ENCODE results near the gene SRPK3. TPM values are rescaled to one million over a fixed set of nuclear protein-coding genes. Genes with fewer than 3 reads are reported as not detected.

Gene SRPK3
- polyA plus RNA-seq, 1 donor (not counting 4 experiments of a cell fraction or from before 2014, with no cell fraction given): 0.10 TPM

DNA sequence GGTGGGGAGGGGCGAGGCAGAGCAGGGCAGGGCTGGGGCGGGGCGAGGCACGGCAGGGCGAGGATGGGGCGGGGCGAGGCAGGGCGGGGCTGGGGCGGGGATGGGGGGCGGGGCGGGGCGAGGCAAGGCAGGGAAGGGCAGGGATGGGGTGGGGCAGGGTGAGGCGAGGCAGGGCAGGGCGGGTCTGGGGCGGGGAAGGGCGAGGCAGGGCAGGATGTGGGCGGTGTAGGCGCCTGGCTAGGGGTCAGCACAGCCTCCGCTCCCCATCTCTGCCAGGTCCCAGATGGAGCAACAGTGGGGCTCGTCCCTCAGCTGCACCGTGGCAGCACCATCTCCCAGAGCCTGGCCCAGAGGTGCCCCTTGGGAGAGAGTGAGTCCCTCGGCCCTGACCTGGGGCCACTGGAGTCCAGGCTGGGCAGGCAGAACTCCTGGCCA lies 4.2 kb upstream of the SRPK3 start:
- Histone ChIP-seq H3K36me3 (ENCODE audit: control insufficient read depth in 2 of 2, extremely low read depth in 1 of 2, insufficient read depth in 2 of 2, low read length in 2 of 2) (peaks cover 0 to 4% of the 10 kb centered on the region in 2 experiments), H3K4me3 (ENCODE audit: control insufficient read depth in 2 of 3, extremely low read depth in 1 of 3, insufficient read depth in 2 of 3, low read depth in 1 of 3, low read length in 3 of 3) (no peak overlapping the region), H3K27ac (ENCODE audit: control insufficient read depth, insufficient read depth, low read length) (no peak overlapping the region), H3K4me2 (ENCODE audit: control insufficient read depth, extremely low read depth, insufficient read depth, low read depth, low read length) (no peak overlapping the region), H3K9me1 (ENCODE audit: control insufficient read depth, extremely low read depth, insufficient read depth, low read length) (no peaks in the 10 kb centered on the region), H3K79me2 (ENCODE audit: control insufficient read depth, insufficient read depth, low read length) (no peaks in the 10 kb centered on the region), H3K27me3 (ENCODE audit: control insufficient read depth, extremely low read depth, insufficient read depth, low read length) (no peaks in the 10 kb centered on the region), H3K9me3 (ENCODE audit: control insufficient read depth, low read depth, low read length) (no peaks in the 10 kb centered on the region), H3K4me1 (ENCODE audit: control insufficient read depth, extremely low read depth, insufficient read depth, low read length) (peaks cover 7% of the 10 kb centered on the region), H3K9ac (ENCODE audit: control insufficient read depth, extremely low read depth, insufficient read depth, low read length) (no peak overlapping the region), H4K20me1 (ENCODE audit: control insufficient read depth, extremely low read depth, insufficient read depth, low read length) (no peaks in the 10 kb centered on the region), H2AFZ (ENCODE audit: control insufficient read depth, low read length) (no peak overlapping the region)
- no peak for TF ChIP-seq EZH2 (IDR thresholded peaks at IDR 0.05; ENCODE audit: low read length)
- TF ChIP-seq, protein P1, sequence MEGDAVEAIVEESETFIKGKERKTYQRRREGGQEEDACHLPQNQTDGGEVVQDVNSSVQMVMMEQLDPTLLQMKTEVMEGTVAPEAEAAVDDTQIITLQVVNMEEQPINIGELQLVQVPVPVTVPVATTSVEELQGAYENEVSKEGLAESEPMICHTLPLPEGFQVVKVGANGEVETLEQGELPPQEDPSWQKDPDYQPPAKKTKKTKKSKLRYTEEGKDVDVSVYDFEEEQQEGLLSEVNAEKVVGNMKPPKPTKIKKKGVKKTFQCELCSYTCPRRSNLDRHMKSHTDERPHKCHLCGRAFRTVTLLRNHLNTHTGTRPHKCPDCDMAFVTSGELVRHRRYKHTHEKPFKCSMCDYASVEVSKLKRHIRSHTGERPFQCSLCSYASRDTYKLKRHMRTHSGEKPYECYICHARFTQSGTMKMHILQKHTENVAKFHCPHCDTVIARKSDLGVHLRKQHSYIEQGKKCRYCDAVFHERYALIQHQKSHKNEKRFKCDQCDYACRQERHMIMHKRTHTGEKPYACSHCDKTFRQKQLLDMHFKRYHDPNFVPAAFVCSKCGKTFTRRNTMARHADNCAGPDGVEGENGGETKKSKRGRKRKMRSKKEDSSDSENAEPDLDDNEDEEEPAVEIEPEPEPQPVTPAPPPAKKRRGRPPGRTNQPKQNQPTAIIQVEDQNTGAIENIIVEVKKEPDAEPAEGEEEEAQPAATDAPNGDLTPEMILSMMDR (optimal IDR thresholded peaks at IDR 0.05 in 1 of 3, IDR thresholded peaks at IDR 0.05 in 1 of 3, conservative IDR thresholded peaks at IDR 0.05 in 1 of 3; ENCODE audit: extremely low read depth in 1 of 3, insufficient read depth in 2 of 3, low read length in 3 of 3): no peak
- no peak for DNase-seq (ENCODE audit: low read depth, low spot score)
- dilution Hi-C loops (cut with MboI; ENCODE audit: extremely low pct_ligation_motif_present, low sequenced_read_pairs): no loop called here
- no peak for FAIRE-seq

DNA sequence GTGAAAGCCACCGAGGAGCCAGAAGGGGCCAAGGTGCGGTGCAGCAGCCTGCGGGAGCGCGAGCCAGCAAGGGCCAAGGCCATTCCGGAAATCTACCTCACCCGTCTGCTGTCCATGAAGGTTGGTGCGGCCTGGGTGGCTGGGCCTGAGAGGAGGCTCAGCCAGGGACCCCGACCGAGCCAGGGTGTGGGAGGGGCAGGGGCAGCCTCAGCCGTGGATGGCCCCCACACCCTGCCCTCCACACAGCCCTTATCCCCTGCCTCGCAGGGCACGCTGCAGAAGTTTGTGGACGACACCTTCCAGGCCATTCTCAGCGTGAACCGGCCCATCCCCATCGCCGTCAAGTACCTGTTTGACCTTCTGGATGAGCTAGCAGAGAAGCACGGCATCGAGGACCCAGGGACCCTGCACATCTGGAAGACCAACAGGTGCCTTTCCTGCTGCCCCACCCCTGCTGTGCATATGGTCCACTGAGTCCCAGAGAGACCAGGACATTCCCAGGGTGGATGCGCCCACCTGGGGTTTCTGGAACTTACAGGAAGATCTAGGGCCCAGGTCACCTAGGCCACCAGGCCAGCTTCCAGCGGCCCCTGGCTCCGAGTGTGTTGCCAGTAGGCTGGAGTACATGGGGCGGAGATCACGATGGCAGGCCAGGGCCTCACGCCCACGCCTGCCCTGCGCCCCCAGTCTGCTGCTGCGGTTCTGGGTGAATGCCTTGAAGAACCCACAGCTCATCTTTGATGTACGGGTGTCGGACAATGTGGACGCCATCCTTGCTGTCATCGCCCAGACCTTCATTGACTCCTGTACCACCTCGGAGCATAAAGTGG lies 3.4 kb upstream of the SRPK3 start:
- H3K9ac ChIP-seq (ENCODE audit: control insufficient read depth, extremely low read depth, insufficient read depth, low read length): no peak overlapping the region
- no peak for FAIRE-seq
- H3K4me2 ChIP-seq (ENCODE audit: control insufficient read depth, extremely low read depth, insufficient read depth, low read depth, low read length): no peak overlapping the region
- TF ChIP-seq EZH2 (IDR thresholded peaks at IDR 0.05; ENCODE audit: low read length): no peak
- TF ChIP-seq, protein P1 (optimal IDR thresholded peaks at IDR 0.05 in 1 of 3, IDR thresholded peaks at IDR 0.05 in 1 of 3, conservative IDR thresholded peaks at IDR 0.05 in 1 of 3; ENCODE audit: extremely low read depth in 1 of 3, insufficient read depth in 2 of 3, low read length in 3 of 3): no peak
- no peaks in the 10 kb centered on the region for H3K9me1 ChIP-seq (ENCODE audit: control insufficient read depth, extremely low read depth, insufficient read depth, low read length)
- no peak overlapping the region for H3K4me3 ChIP-seq (ENCODE audit: control insufficient read depth in 2 of 3, extremely low read depth in 1 of 3, insufficient read depth in 2 of 3, low read depth in 1 of 3, low read length in 3 of 3)
- H3K27ac ChIP-seq (ENCODE audit: control insufficient read depth, insufficient read depth, low read length): no peak overlapping the region
- dilution Hi-C loops (cut with MboI; ENCODE audit: extremely low pct_ligation_motif_present, low sequenced_read_pairs): no loop called here
- no peaks in the 10 kb centered on the region for H3K27me3 ChIP-seq (ENCODE audit: control insufficient read depth, extremely low read depth, insufficient read depth, low read length)
- H3K36me3 ChIP-seq (ENCODE audit: control insufficient read depth in 2 of 2, extremely low read depth in 1 of 2, insufficient read depth in 2 of 2, low read length in 2 of 2): peaks cover 0 to 4% of the 10 kb centered on the region in 2 experiments
- no peaks in the 10 kb centered on the region for H3K79me2 ChIP-seq (ENCODE audit: control insufficient read depth, insufficient read depth, low read length)
- H3K4me1 ChIP-seq (ENCODE audit: control insufficient read depth, extremely low read depth, insufficient read depth, low read length): peaks cover 7% of the 10 kb centered on the region
- no peaks in the 10 kb centered on the region for H4K20me1 ChIP-seq (ENCODE audit: control insufficient read depth, extremely low read depth, insufficient read depth, low read length)
- H3K9me3 ChIP-seq (ENCODE audit: control insufficient read depth, low read depth, low read length): no peaks in the 10 kb centered on the region
- DNase-seq (ENCODE audit: low read depth, low spot score): no peak
- H2AFZ ChIP-seq (ENCODE audit: control insufficient read depth, low read length): no peak overlapping the region

Measured in keratinocyte (primary cell).